ENCODE results near the gene EIF6. TPM values are rescaled to one million over a fixed set of nuclear protein-coding genes. Genes with fewer than 3 reads are reported as not detected.

The EIF6 gene
- 66.2 TPM for total RNA-seq
- 141 TPM for polyA plus RNA-seq

- H3K36me3 ChIP-seq (ENCODE audit: insufficient read depth), result no peaks in the 10 kb centered on the region
- WGBS, result under 1% methylated on average over 61 of the region's 61 CpGs
- peak within 1 kb of the TSS; percentile 73 for H3K27ac ChIP-seq (ENCODE audit: low read depth)
- peak within 1 kb of the TSS; percentile 79 for H3K4me3 ChIP-seq (ENCODE audit: low read depth, low read length)
- no peak for DNase-seq (ENCODE audit: extremely low spot score)
- H3K4me1 ChIP-seq (ENCODE audit: insufficient read depth), result no peaks in the 10 kb centered on the region
These were observed at the start of gene EIF6 for GRCh38 chr20:35284267-35284991. Gene EIF6 (minus strand): TSS chr20:35284772. CDS start chr20:35284487, 285 bp downstream.

GRCh38 chr20:35333606-35334005, 49.0 kb upstream of the EIF6 start:
- no peak for DNase-seq (ENCODE audit: extremely low spot score)
- no peak overlapping the region for H3K4me3 ChIP-seq (ENCODE audit: low read depth, low read length)
- no peaks in the 10 kb centered on the region for H3K4me1 ChIP-seq (ENCODE audit: insufficient read depth)
- H3K27ac ChIP-seq (ENCODE audit: low read depth), result no peak overlapping the region
- no peaks in the 10 kb centered on the region for H3K36me3 ChIP-seq (ENCODE audit: insufficient read depth)
- 31% methylated on average over 4 of the region's 4 CpGs for whole genome bisulfite sequencing

- H3K27ac ChIP-seq (ENCODE audit: low read depth), result no peak overlapping the region
- no peak overlapping the region for H3K4me3 ChIP-seq (ENCODE audit: low read depth, low read length)
- 74% methylated on average over 5 of the region's 5 CpGs for WGBS
These were observed 48.1 kb upstream of the EIF6 start for GRCh38 chr20:35332540-35333200.

GRCh38 chr20:35329435-35330139, 45.0 kb upstream of the EIF6 start:
- H3K4me1 ChIP-seq (ENCODE audit: insufficient read depth), result no peaks in the 10 kb centered on the region
- no peak overlapping the region for H3K27ac ChIP-seq (ENCODE audit: low read depth)
- WGBS, result 79% methylated on average over 4 of the region's 4 CpGs
- DNase-seq (ENCODE audit: extremely low spot score), result no peak
- H3K4me3 ChIP-seq (ENCODE audit: low read depth, low read length), result no peak overlapping the region
- H3K36me3 ChIP-seq (ENCODE audit: insufficient read depth), result no peaks in the 10 kb centered on the region

More at GRCh38 chr20:35332540-35333200, 48.1 kb upstream of the EIF6 start:
- Histone ChIP-seq H3K4me1 (ENCODE audit: insufficient read depth) (no peaks in the 10 kb centered on the region), H3K36me3 (ENCODE audit: insufficient read depth) (no peaks in the 10 kb centered on the region)
- DNase-seq (ENCODE audit: extremely low spot score), result no peak

- H3K4me3 ChIP-seq (ENCODE audit: low read depth, low read length), result no peak overlapping the region
- DNase-seq (ENCODE audit: extremely low spot score), result no peak
- no peak overlapping the region for H3K27ac ChIP-seq (ENCODE audit: low read depth)
- H3K36me3 ChIP-seq (ENCODE audit: insufficient read depth), result no peaks in the 10 kb centered on the region
- H3K4me1 ChIP-seq (ENCODE audit: insufficient read depth), result no peaks in the 10 kb centered on the region
- WGBS, result 57% methylated on average over 4 of the region's 4 CpGs
These were observed 44.1 kb upstream of the EIF6 start for GRCh38 chr20:35328689-35329088.

- 95% methylated on average over 3 of the region's 3 CpGs for WGBS
- no peaks in the 10 kb centered on the region for H3K4me1 ChIP-seq (ENCODE audit: insufficient read depth)
- H3K36me3 ChIP-seq (ENCODE audit: insufficient read depth), result no peaks in the 10 kb centered on the region
- no peak overlapping the region for H3K4me3 ChIP-seq (ENCODE audit: low read depth, low read length)
- no peak for DNase-seq (ENCODE audit: extremely low spot score)
- no peak overlapping the region for H3K27ac ChIP-seq (ENCODE audit: low read depth)
These were observed 43.6 kb upstream of the EIF6 start for GRCh38 chr20:35328095-35328685.

GRCh38 chr20:35327074-35327976, 42.8 kb upstream of the EIF6 start:
- no peak for DNase-seq (ENCODE audit: extremely low spot score)
- Histone ChIP-seq H3K4me3 (ENCODE audit: low read depth, low read length) (no peak overlapping the region), H3K36me3 (ENCODE audit: insufficient read depth) (no peaks in the 10 kb centered on the region), H3K27ac (ENCODE audit: low read depth) (no peak overlapping the region), H3K4me1 (ENCODE audit: insufficient read depth) (no peaks in the 10 kb centered on the region)
- WGBS, result 96% methylated on average over 4 of the region's 4 CpGs

GRCh38 chr20:35326740-35327073, 42.1 kb upstream of the EIF6 start:
- WGBS, result 91% methylated on average over 3 of the region's 3 CpGs
- Histone ChIP-seq H3K27ac (ENCODE audit: low read depth) (no peak overlapping the region), H3K4me3 (ENCODE audit: low read depth, low read length) (no peak overlapping the region)

GRCh38 chr20:35326021-35326739, 41.6 kb upstream of the EIF6 start:
- Histone ChIP-seq H3K4me1 (ENCODE audit: insufficient read depth) (no peaks in the 10 kb centered on the region), H3K36me3 (ENCODE audit: insufficient read depth) (no peaks in the 10 kb centered on the region), H3K27ac (ENCODE audit: low read depth) (no peak overlapping the region), H3K4me3 (ENCODE audit: low read depth, low read length) (no peak overlapping the region)
- WGBS, result 77% methylated on average over 11 of the region's 11 CpGs
- no peak for DNase-seq (ENCODE audit: extremely low spot score)

More at GRCh38 chr20:35326740-35327073, 42.1 kb upstream of the EIF6 start:
- no peak for DNase-seq (ENCODE audit: extremely low spot score)
- Histone ChIP-seq H3K36me3 (ENCODE audit: insufficient read depth) (no peaks in the 10 kb centered on the region), H3K4me1 (ENCODE audit: insufficient read depth) (no peaks in the 10 kb centered on the region)

GRCh38 chr20:35325401-35325800, 40.8 kb upstream of the EIF6 start:
- Histone ChIP-seq H3K4me3 (ENCODE audit: low read depth, low read length) (no peak overlapping the region), H3K36me3 (ENCODE audit: insufficient read depth) (no peaks in the 10 kb centered on the region), H3K4me1 (ENCODE audit: insufficient read depth) (no peaks in the 10 kb centered on the region), H3K27ac (ENCODE audit: low read depth) (no peak overlapping the region)
- WGBS, result 84% methylated on average over 6 of the region's 6 CpGs
- DNase-seq (ENCODE audit: extremely low spot score), result no peak

- DNase-seq (ENCODE audit: extremely low spot score), result no peak
- Histone ChIP-seq H3K36me3 (ENCODE audit: insufficient read depth) (peaks cover 1% of the 10 kb centered on the region), H3K4me3 (ENCODE audit: low read depth, low read length) (no peak overlapping the region), H3K4me1 (ENCODE audit: insufficient read depth) (peaks cover 2% of the 10 kb centered on the region), H3K27ac (ENCODE audit: low read depth) (no peak overlapping the region)
- WGBS, result 85% methylated on average over 3 of the region's 3 CpGs
These were observed 36.0 kb upstream of the EIF6 start for GRCh38 chr20:35320396-35321126.

GRCh38 chr20:35319871-35320197, 35.3 kb upstream of the EIF6 start:
- no peak for DNase-seq (ENCODE audit: extremely low spot score)
- H3K4me1 ChIP-seq (ENCODE audit: insufficient read depth), result peaks cover 2% of the 10 kb centered on the region
- H3K4me3 ChIP-seq (ENCODE audit: low read depth, low read length), result no peak overlapping the region
- H3K27ac ChIP-seq (ENCODE audit: low read depth), result no peak overlapping the region
- peaks cover 1% of the 10 kb centered on the region for H3K36me3 ChIP-seq (ENCODE audit: insufficient read depth)
